Kidney glomerular epithelial cell (primary cell): Measurements from ENCODE around the gene UGDH.
"Not testable (repeated sequence)": the region's sequence is repeated elsewhere in the genome, so short reads cannot be mapped to it uniquely, and the experiment has no call there.

ENCODE experiments used
- DNase-seq: peaks from one replicate; lab custom pipeline; 2025; lab: John Stamatoyannopoulos, UW

Gene UGDH

GRCh38 chr4:39494354-39494753, 32.9 kb downstream of the UGDH start:
- no peak for DNase-seq

GRCh38 chr4:39490322-39490721, 36.9 kb downstream of the UGDH start:
- no peak for DNase-seq

GRCh38 chr4:39486221-39486804, 40.9 kb downstream of the UGDH start:
- no peak for DNase-seq

- DNase-seq = no peak
These were observed 42.5 kb downstream of the UGDH start for GRCh38 chr4:39484582-39485272.

GRCh38 chr4:39480902-39481695, 46.1 kb downstream of the UGDH start:
- DNase-seq = no peak

- DNase-seq = no peak
These were observed 47.0 kb downstream of the UGDH start for GRCh38 chr4:39480251-39480650.

- no peak for DNase-seq
These were observed 50.9 kb downstream of the UGDH start for GRCh38 chr4:39476187-39476895.

- DNase-seq = no peak
These were observed 54.8 kb downstream of the UGDH start for GRCh38 chr4:39472396-39472795.

- no peak for DNase-seq
These were observed 56.8 kb downstream of the UGDH start for GRCh38 chr4:39470402-39470801.

GRCh38 chr4:39469429-39470077, 57.7 kb downstream of the UGDH start:
- peak; percentile 83 for DNase-seq

GRCh38 chr4:39467464-39467863, 59.8 kb downstream of the UGDH start:
- no peak for DNase-seq

GRCh38 chr4:39466747-39467146, 60.5 kb downstream of the UGDH start:
- DNase-seq = peak; percentile 91

GRCh38 chr4:39464886-39465501, 62.2 kb downstream of the UGDH start:
- DNase-seq = peak; percentile 79

GRCh38 chr4:39458505-39459300, 68.5 kb downstream of the UGDH start, which contains the start of the genes LIAS and RPL9:
Gene LIAS (plus strand): TSS chr4:39459056. CDS start chr4:39459118, 62 bp downstream.
Gene RPL9 (minus strand): TSS chr4:39458922. CDS start chr4:39458439, 483 bp downstream.
- DNase-seq = peak; percentile 96

- DNase-seq = not testable (repeated sequence)
These were observed 69.1 kb downstream of the UGDH start for GRCh38 chr4:39458161-39458504.

GRCh38 chr4:39456946-39457763, 70.1 kb downstream of the UGDH start:
- no peak for DNase-seq

- no peak for DNase-seq
These were observed 71.8 kb downstream of the UGDH start for GRCh38 chr4:39455486-39455885.

GRCh38 chr4:39453738-39454137, 73.5 kb downstream of the UGDH start:
- no peak for DNase-seq

- DNase-seq = no peak
These were observed 74.2 kb downstream of the UGDH start for GRCh38 chr4:39452860-39453587.
